ENCODE measurements around the gene CCR5. TPM values are rescaled to one million over a fixed set of nuclear protein-coding genes. Genes with fewer than 3 reads are reported as not detected.
A peak's percentile ranks its signal among the peaks of the same experiment; 100 is the strongest.

CCR5 gene
- total RNA-seq, 1 donor = not detected

- no peak for TF ChIP-seq CTCF (IDR thresholded peaks at IDR 0.05; ENCODE audit: insufficient read depth, low read depth, low read length)
Observed at GRCh38 chr3:46367811-46368210, 2.9 kb upstream of the CCR5 start.

GRCh38 chr3:46368569-46368968, 2.2 kb upstream of the CCR5 start:
- peak; percentile 7 for TF ChIP-seq CTCF (IDR thresholded peaks at IDR 0.05; ENCODE audit: insufficient read depth, low read depth, low read length)
- peak; percentile 14 for DNase-seq (ENCODE audit: low read depth)

More at GRCh38 chr3:46367811-46368210, 2.9 kb upstream of the CCR5 start:
- DNase-seq (ENCODE audit: low read depth) = no peak
- no peak overlapping the region for H3K4me3 ChIP-seq (ENCODE audit: low read depth, low read length)

GRCh38 chr3:46369151-46369550, 1.6 kb upstream of the CCR5 start:
- TF ChIP-seq CTCF (IDR thresholded peaks at IDR 0.05; ENCODE audit: insufficient read depth, low read depth, low read length) = no peak
- no peak for DNase-seq (ENCODE audit: low read depth)
- no peak overlapping the region for H3K4me3 ChIP-seq (ENCODE audit: low read depth, low read length)

More at GRCh38 chr3:46368569-46368968, 2.2 kb upstream of the CCR5 start:
- H3K4me3 ChIP-seq (ENCODE audit: low read depth, low read length) = no peak overlapping the region

- no peak for TF ChIP-seq CTCF (IDR thresholded peaks at IDR 0.05; ENCODE audit: insufficient read depth, low read depth, low read length)
- no peak for DNase-seq (ENCODE audit: low read depth)
- no peak overlapping the region for H3K4me3 ChIP-seq (ENCODE audit: low read depth, low read length)
Observed at GRCh38 chr3:46369675-46370132, 1.0 kb upstream of the CCR5 start.

- no peak overlapping the region for H3K4me3 ChIP-seq (ENCODE audit: low read depth, low read length)
- TF ChIP-seq CTCF (IDR thresholded peaks at IDR 0.05; ENCODE audit: insufficient read depth, low read depth, low read length) = no peak
- DNase-seq (ENCODE audit: low read depth) = no peak
Observed at GRCh38 chr3:46371519-46372340, 984 bp downstream of the CCR5 start.

GRCh38 chr3:46372492-46373359, 2.0 kb downstream of the CCR5 start:
- peak; percentile 46 for DNase-seq (ENCODE audit: low read depth)
- H3K4me3 ChIP-seq (ENCODE audit: low read depth, low read length) = no peak overlapping the region
- peak; percentile 67 for TF ChIP-seq CTCF (IDR thresholded peaks at IDR 0.05; ENCODE audit: insufficient read depth, low read depth, low read length)

All from fibroblast of villous mesenchyme (primary cell).